ACC112 (cell line): ENCODE measurements around the gene OR51B2.
"Not testable (repeated sequence)": the region's sequence is repeated elsewhere in the genome, so short reads cannot be mapped to it uniquely, and the experiment has no call there.

ENCODE experiments used
- H2AFZ ChIP-seq: fragments of 200-600 bp; sonication (generic); one replicate; pipeline ENCODE4 v1.6.0; 2017; ENCODE audit warnings: antibody characterized with exemption, low read length; ENCODE audit not compliant: unreplicated experiment
- H3K27ac ChIP-seq: fragments of 200-600 bp; sonication (generic); 2 replicates; pipeline ENCODE4 v1.5.1; 2014; ENCODE audit warnings: low read depth, mild to moderate bottlenecking, antibody characterized with exemption, low read length, moderate library complexity
- H3K27me3 ChIP-seq: fragments of 200-600 bp; sonication (generic); 2 replicates; pipeline ENCODE4 v1.6.1; 2014; ENCODE audit warnings: mild to moderate bottlenecking, antibody characterized with exemption, low read length, moderate library complexity, mixed read lengths; ENCODE audit not compliant: insufficient read depth
- H3K36me3 ChIP-seq: fragments of 200-600 bp; sonication (generic); 2 replicates; pipeline ENCODE4 v1.6.1; 2016; ENCODE audit warnings: mild to moderate bottlenecking, antibody characterized with exemption, low read length, moderate library complexity, mixed read lengths; ENCODE audit not compliant: insufficient read depth
- H3K4me1 ChIP-seq: fragments of 200-600 bp; sonication (generic); one replicate; pipeline ENCODE4 v1.6.1; 2016; ENCODE audit warnings: low read length, mixed read lengths; ENCODE audit not compliant: insufficient read depth, unreplicated experiment, control insufficient read depth
- H3K4me3 ChIP-seq: fragments of 200-600 bp; sonication (generic); 2 replicates; pipeline ENCODE4 v1.5.1; 2014; ENCODE audit warnings: mild to moderate bottlenecking, low read depth, low read length
- H3K79me2 ChIP-seq: fragments of 200-600 bp; sonication (generic); one replicate; pipeline ENCODE4 v1.6.0; 2016; ENCODE audit warnings: low read length; ENCODE audit not compliant: control insufficient read depth, unreplicated experiment, insufficient read depth

OR51B2 gene

GRCh38 chr11:5324197-5324596 is at the start of gene OR51B2:
Gene OR51B2, minus strand, starts transcription at chr11:5324297. Its CDS starts 0 bp downstream, at chr11:5324297.
- Histone ChIP-seq H3K27me3 (no peaks in the 10 kb centered on the region), H3K27ac (no peak within 1 kb of the TSS), H3K36me3 (no peaks in the 10 kb centered on the region), H3K4me3 (no peak within 1 kb of the TSS), H3K79me2 (no peaks in the 10 kb centered on the region), H2AFZ (no peak within 1 kb of the TSS), H3K4me1 (no peaks in the 10 kb centered on the region)

- no peaks in the 10 kb centered on the region for H3K36me3 ChIP-seq
- H2AFZ ChIP-seq: no peak overlapping the region
- no peak overlapping the region for H3K27ac ChIP-seq
- no peaks in the 10 kb centered on the region for H3K27me3 ChIP-seq
- no peaks in the 10 kb centered on the region for H3K79me2 ChIP-seq
- no peak overlapping the region for H3K4me3 ChIP-seq
- peaks cover 39% of the 10 kb centered on the region for H3K4me1 ChIP-seq
Measured at GRCh38 chr11:5369789-5370188, 45.7 kb upstream of the OR51B2 start.

- H3K36me3 ChIP-seq: no peaks in the 10 kb centered on the region
- H2AFZ ChIP-seq: peak overlapping the region; percentile 22
- H3K79me2 ChIP-seq: no peaks in the 10 kb centered on the region
- H3K27ac ChIP-seq: peak overlapping the region; percentile 93
- H3K27me3 ChIP-seq: no peaks in the 10 kb centered on the region
- peaks cover 51% of the 10 kb centered on the region for H3K4me1 ChIP-seq
- H3K4me3 ChIP-seq: no peak overlapping the region
Measured at GRCh38 chr11:5368502-5369043, 44.5 kb upstream of the OR51B2 start.

- H3K27ac ChIP-seq: peak overlapping the region; percentile 93
- H3K4me1 ChIP-seq: peaks cover 56% of the 10 kb centered on the region
- no peaks in the 10 kb centered on the region for H3K79me2 ChIP-seq
Measured at GRCh38 chr11:5367448-5368074, 43.5 kb upstream of the OR51B2 start.

GRCh38 chr11:5366856-5367255 is 42.8 kb upstream of the OR51B2 start:
- Histone ChIP-seq H2AFZ (no peak overlapping the region), H3K4me1 (peaks cover 60% of the 10 kb centered on the region), H3K4me3 (no peak overlapping the region), H3K79me2 (no peaks in the 10 kb centered on the region), H3K36me3 (no peaks in the 10 kb centered on the region), H3K27ac (peak overlapping the region; percentile 93), H3K27me3 (no peaks in the 10 kb centered on the region)

More at GRCh38 chr11:5367448-5368074, 43.5 kb upstream of the OR51B2 start:
- Histone ChIP-seq H3K27me3 (no peaks in the 10 kb centered on the region), H3K4me3 (no peak overlapping the region), H3K36me3 (no peaks in the 10 kb centered on the region), H2AFZ (peak overlapping the region; percentile 48)

- not testable (repeated sequence) for H3K4me3 ChIP-seq, H3K27me3 ChIP-seq, H2AFZ ChIP-seq, H3K79me2 ChIP-seq, H3K36me3 ChIP-seq
- peak overlapping the region; percentile 93 for H3K27ac ChIP-seq
- peaks cover 60% of the 10 kb centered on the region for H3K4me1 ChIP-seq
Measured at GRCh38 chr11:5366365-5366764, 42.3 kb upstream of the OR51B2 start.

GRCh38 chr11:5364214-5364613 is 40.1 kb upstream of the OR51B2 start:
- peaks cover 60% of the 10 kb centered on the region for H3K4me1 ChIP-seq
- H3K79me2 ChIP-seq: no peaks in the 10 kb centered on the region
- peak overlapping the region; percentile 44 for H2AFZ ChIP-seq
- H3K36me3 ChIP-seq: no peaks in the 10 kb centered on the region
- H3K4me3 ChIP-seq: peak overlapping the region; percentile 20; the same call in 1 of the 2 replicates
- H3K27ac ChIP-seq: peak overlapping the region; percentile 84
- no peaks in the 10 kb centered on the region for H3K27me3 ChIP-seq

- no peak overlapping the region for H3K4me3 ChIP-seq
- no peak overlapping the region for H2AFZ ChIP-seq
- peaks cover 57% of the 10 kb centered on the region for H3K4me1 ChIP-seq
- H3K36me3 ChIP-seq: no peaks in the 10 kb centered on the region
- H3K27me3 ChIP-seq: no peaks in the 10 kb centered on the region
- H3K79me2 ChIP-seq: no peaks in the 10 kb centered on the region
- H3K27ac ChIP-seq: peak overlapping the region; percentile 84
Measured at GRCh38 chr11:5363679-5364078, 39.6 kb upstream of the OR51B2 start.

GRCh38 chr11:5362017-5362625 is 38.0 kb upstream of the OR51B2 start:
- Histone ChIP-seq H3K27me3 (no peaks in the 10 kb centered on the region), H3K36me3 (no peaks in the 10 kb centered on the region), H3K79me2 (no peaks in the 10 kb centered on the region), H3K4me3 (no peak overlapping the region), H3K4me1 (peaks cover 41% of the 10 kb centered on the region), H2AFZ (no peak overlapping the region), H3K27ac (no peak overlapping the region)

GRCh38 chr11:5356031-5356430 is 31.9 kb upstream of the OR51B2 start:
- not testable (repeated sequence) for H3K79me2 ChIP-seq, H3K27ac ChIP-seq, H3K4me3 ChIP-seq, H3K4me1 ChIP-seq, H3K27me3 ChIP-seq, H3K36me3 ChIP-seq, H2AFZ ChIP-seq

GRCh38 chr11:5351208-5351607 is 27.1 kb upstream of the OR51B2 start, which contains the start of gene OR51B6:
Gene OR51B6, plus strand, starts transcription at chr11:5351508. Its CDS starts 0 bp downstream, at chr11:5351508.
- H3K4me3 ChIP-seq: no peak within 1 kb of the TSS
- no peaks in the 10 kb centered on the region for H3K27me3 ChIP-seq
- H2AFZ ChIP-seq: no peak within 1 kb of the TSS
- no peak within 1 kb of the TSS for H3K27ac ChIP-seq
- no peaks in the 10 kb centered on the region for H3K4me1 ChIP-seq
- H3K36me3 ChIP-seq: no peaks in the 10 kb centered on the region
- H3K79me2 ChIP-seq: no peaks in the 10 kb centered on the region
